H9 (cell line): ENCODE results near the gene PSMB1. TPM values are rescaled to one million over a fixed set of nuclear protein-coding genes. Genes with fewer than 3 reads are reported as not detected.

ENCODE experiments used
- DNase-seq: peaks from one replicate; pipeline ENCODE4 v3.0.0-alpha.2; 2017
- H2AFZ ChIP-seq: one replicate; pipeline ENCODE4 v1.6.1; 2013; ENCODE audit warnings: mild to moderate bottlenecking, low read length, control low read depth, moderate library complexity
- H2AK5ac ChIP-seq: 2 replicates; pipeline ENCODE4 v1.6.1; 2013; ENCODE audit warnings: low read length, control low read depth, mixed read lengths; ENCODE audit not compliant: insufficient read length
- H2BK120ac ChIP-seq: one replicate; pipeline ENCODE4 v1.6.1; 2013; ENCODE audit warnings: low read depth, mild to moderate bottlenecking, low read length, control low read depth, inconsistent platforms; ENCODE audit not compliant: poor library complexity, severe bottlenecking
- H2BK12ac ChIP-seq: 2 replicates; pipeline ENCODE4 v1.6.1; 2013; ENCODE audit warnings: low read length, control low read depth, mixed read lengths, low read depth; ENCODE audit not compliant: insufficient read length
- H2BK15ac ChIP-seq: 2 replicates; pipeline ENCODE4 v1.6.1; 2013; ENCODE audit warnings: low read depth, low read length, control low read depth
- H2BK20ac ChIP-seq: one replicate; pipeline ENCODE4 v1.6.1; 2013; ENCODE audit warnings: low read depth, mild to moderate bottlenecking, low read length, control low read depth, inconsistent platforms; ENCODE audit not compliant: poor library complexity, severe bottlenecking
- H2BK5ac ChIP-seq: 2 replicates; pipeline ENCODE4 v1.6.1; 2013; ENCODE audit warnings: low read length, control low read depth, mixed read lengths; ENCODE audit not compliant: insufficient read length
- H3K14ac ChIP-seq: 2 replicates; pipeline ENCODE4 v1.6.1; 2013; ENCODE audit warnings: low read length, control low read depth; ENCODE audit not compliant: insufficient read depth
- H3K18ac ChIP-seq: 2 replicates; pipeline ENCODE4 v1.6.1; 2013; ENCODE audit warnings: low read depth, mild to moderate bottlenecking, mixed read lengths, low read length, control low read depth; ENCODE audit not compliant: insufficient read length
- H3K23ac ChIP-seq: 2 replicates; pipeline ENCODE4 v1.6.1; 2013; ENCODE audit warnings: low read length, control low read depth, mixed read lengths, low read depth; ENCODE audit not compliant: insufficient read length
- H3K23me2 ChIP-seq: 2 replicates; pipeline ENCODE4 v1.6.1; 2013; ENCODE audit warnings: low read depth, mild to moderate bottlenecking, mixed read lengths, low read length, control low read depth; ENCODE audit not compliant: insufficient read length, poor library complexity, severe bottlenecking
- H3K27ac ChIP-seq: 2 replicates; pipeline ENCODE4 v1.5.1; 2013; ENCODE audit warnings: low read length, control low read depth, mixed read lengths, low read depth; ENCODE audit not compliant: insufficient read length
- H3K27me3 ChIP-seq: 2 replicates; pipeline ENCODE4 v1.6.1; 2013; ENCODE audit warnings: low read length, control low read depth, inconsistent platforms; ENCODE audit not compliant: insufficient read depth
- H3K4ac ChIP-seq: 2 replicates; pipeline ENCODE4 v1.6.1; 2013; ENCODE audit warnings: low read depth, mild to moderate bottlenecking, control low read depth, inconsistent platforms, low read length, moderate library complexity
- H3K4me1 ChIP-seq: 2 replicates; pipeline ENCODE4 v1.6.1; 2013; ENCODE audit warnings: low read length, control low read depth, inconsistent platforms; ENCODE audit not compliant: insufficient read depth
- H3K4me2 ChIP-seq: 2 replicates; pipeline ENCODE4 v1.6.1; 2013; ENCODE audit warnings: low read length, control low read depth, mixed read lengths; ENCODE audit not compliant: insufficient read length, insufficient read depth
- H3K56ac ChIP-seq: 2 replicates; pipeline ENCODE4 v1.6.1; 2013; ENCODE audit warnings: low read depth, mild to moderate bottlenecking, mixed read lengths, low read length, control low read depth; ENCODE audit not compliant: insufficient read length
- H3K79me1 ChIP-seq: 2 replicates; pipeline ENCODE4 v1.6.1; 2013; ENCODE audit warnings: low read depth, mild to moderate bottlenecking, moderate library complexity, low read length, control low read depth, inconsistent platforms; ENCODE audit not compliant: insufficient read depth, poor library complexity, severe bottlenecking
- H3K79me2 ChIP-seq: 2 replicates; pipeline ENCODE4 v1.6.1; 2013; ENCODE audit warnings: low read length, control low read depth, inconsistent platforms; ENCODE audit not compliant: insufficient read depth
- H3K9ac ChIP-seq: 2 replicates; pipeline ENCODE4 v1.6.1; 2013; ENCODE audit warnings: low read length, control low read depth, mixed read lengths; ENCODE audit not compliant: insufficient read length; ENCODE audit errors: extremely low read depth
- H3K9me3 ChIP-seq: one replicate; pipeline ENCODE4 v1.6.1; 2013; ENCODE audit warnings: low read depth, low read length, inconsistent platforms; ENCODE audit not compliant: control insufficient read depth
- H3T11ph ChIP-seq: one replicate; pipeline ENCODE4 v1.6.1; 2013; ENCODE audit warnings: mild to moderate bottlenecking, low read length, control low read depth, inconsistent platforms
- H4K20me1 ChIP-seq: one replicate; pipeline ENCODE4 v1.6.1; 2013; ENCODE audit not compliant: control insufficient read depth, insufficient read length, insufficient read depth
- H4K5ac ChIP-seq: 2 replicates; pipeline ENCODE4 v1.6.1; 2013; ENCODE audit warnings: low read depth, mild to moderate bottlenecking, mixed read lengths, low read length, control low read depth; ENCODE audit not compliant: insufficient read length
- H4K8ac ChIP-seq: replicated peaks from 2 replicates; pipeline ENCODE4 v1.6.1; 2013; ENCODE audit warnings: low read length, control low read depth, mixed read lengths, low read depth; ENCODE audit not compliant: insufficient read length
- H4K91ac ChIP-seq: 2 replicates; pipeline ENCODE4 v1.6.1; 2013; ENCODE audit warnings: low read depth, mild to moderate bottlenecking, moderate library complexity, mixed read lengths, low read length, control low read depth; ENCODE audit not compliant: insufficient read length
- H3K27ac Mint-ChIP-seq, 3 experiments: 2 replicates in 2 of 3; 3 replicates in 1 of 3; pipeline ENCODE4 v1.8.0; 2020 to 2021; ENCODE audit warnings: mixed read lengths in 3 of 3, mild to moderate bottlenecking in 1 of 3, moderate library complexity in 1 of 3
- H3K27me3 Mint-ChIP-seq: 2 replicates; pipeline ENCODE4 v1.8.0; 2021; ENCODE audit warnings: low read depth, mild to moderate bottlenecking, moderate library complexity, mixed read lengths
- H3K36me3 Mint-ChIP-seq, 3 experiments: 2 replicates in 2 of 3; 3 replicates in 1 of 3; pipeline ENCODE4 v1.8.0; 2020 to 2021; ENCODE audit warnings: low read depth in 3 of 3, mixed read lengths in 3 of 3; ENCODE audit not compliant: insufficient read depth in 1 of 3
- H3K4me1 Mint-ChIP-seq, 2 experiments: 2 replicates each; pipeline ENCODE4 v1.8.0; 2020; ENCODE audit warnings: mixed read lengths in 2 of 2
- H3K4me3 Mint-ChIP-seq, 2 experiments: 2 replicates in 1 of 2; 3 replicates in 1 of 2; pipeline ENCODE4 v1.8.0; 2020 to 2021; ENCODE audit warnings: mild to moderate bottlenecking in 2 of 2, mixed read lengths in 2 of 2, moderate library complexity in 1 of 2
- H3K9me3 Mint-ChIP-seq, 2 experiments: 2 replicates in 1 of 2; 3 replicates in 1 of 2; pipeline ENCODE4 v1.8.0; 2020; ENCODE audit warnings: mild to moderate bottlenecking in 2 of 2, mixed read lengths in 2 of 2, moderate library complexity in 1 of 2
- WGBS: extraction: QIAGEN DNeasy Blood & Tissue Kit; methylation state at CpG from one replicate; pipeline ENCODE4 v1.1.7; 2013; ENCODE audit warnings: missing lambda C conversion rate, low lambda C conversion rate, mixed read lengths; ENCODE audit not compliant: insufficient read length; ENCODE audit errors: extremely low coverage; 5-methylcytosine and 5-hydroxymethylcytosine counted together
- total RNA-seq: library from RNA; stranded (reverse); gene quantifications from 2 replicates; pipeline ENCODE4 v1.2.1, GENCODE V29; 2021
- TF ChIP-seq, protein P1 (sequence below): fragments of 200-600 bp; sonication (generic); conservative IDR thresholded peaks from 3 replicates; pipeline ENCODE4 v1.8.0; 2021; ENCODE audit warnings: antibody characterized with exemption, mild to moderate bottlenecking

PSMB1 gene
- total RNA-seq, 1 experiment from 2014 or later: 245 TPM

DNA sequence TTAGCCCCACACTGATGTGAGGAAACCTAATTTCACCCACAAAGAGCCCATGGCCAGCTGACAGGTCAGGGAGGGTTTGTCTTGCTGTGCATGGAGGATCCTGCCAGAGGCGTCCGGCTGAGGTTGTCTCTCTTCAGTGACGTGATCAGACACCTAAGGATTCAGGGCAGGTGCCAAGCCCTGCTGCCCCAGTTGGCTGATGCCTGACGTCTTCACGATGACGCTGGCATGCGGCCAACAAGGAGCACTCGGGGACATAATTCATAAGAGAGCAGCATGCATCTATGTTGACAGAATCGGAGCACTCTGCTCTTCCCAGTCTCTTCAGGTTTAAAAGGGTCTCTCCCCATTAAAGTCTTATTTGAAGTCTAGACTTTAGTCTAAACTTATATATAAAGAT is 47.8 kb downstream of the PSMB1 start:
- Histone ChIP-seq H2AFZ (no peak overlapping the region), H3K56ac (no peak overlapping the region), H2BK120ac (no peak overlapping the region), H2BK20ac (no peak overlapping the region), H3K27ac (no peak overlapping the region), H3K4me1 (no peaks in the 10 kb centered on the region), H2BK15ac (no peak overlapping the region), H4K5ac (no peak overlapping the region), H3K18ac (no peak overlapping the region), H3K4me2 (no peak overlapping the region), H2AK5ac (no peak overlapping the region), H3K23ac (no peak overlapping the region), H3K79me2 (no peaks in the 10 kb centered on the region), H3K9me3 (no peaks in the 10 kb centered on the region), H4K91ac (no peak overlapping the region), H3K14ac (no peak overlapping the region), H3K9ac (no peak overlapping the region), H2BK12ac (no peak overlapping the region), H2BK5ac (no peak overlapping the region), H3K79me1 (no peaks in the 10 kb centered on the region), H3T11ph (no peak overlapping the region), H3K23me2 (no peaks in the 10 kb centered on the region), H4K8ac (no peak overlapping the region), H4K20me1 (no peaks in the 10 kb centered on the region), H3K4ac (no peak overlapping the region), H3K27me3 (no peaks in the 10 kb centered on the region; the same call in 1 of the 2 replicates)
- TF ChIP-seq, protein P1, sequence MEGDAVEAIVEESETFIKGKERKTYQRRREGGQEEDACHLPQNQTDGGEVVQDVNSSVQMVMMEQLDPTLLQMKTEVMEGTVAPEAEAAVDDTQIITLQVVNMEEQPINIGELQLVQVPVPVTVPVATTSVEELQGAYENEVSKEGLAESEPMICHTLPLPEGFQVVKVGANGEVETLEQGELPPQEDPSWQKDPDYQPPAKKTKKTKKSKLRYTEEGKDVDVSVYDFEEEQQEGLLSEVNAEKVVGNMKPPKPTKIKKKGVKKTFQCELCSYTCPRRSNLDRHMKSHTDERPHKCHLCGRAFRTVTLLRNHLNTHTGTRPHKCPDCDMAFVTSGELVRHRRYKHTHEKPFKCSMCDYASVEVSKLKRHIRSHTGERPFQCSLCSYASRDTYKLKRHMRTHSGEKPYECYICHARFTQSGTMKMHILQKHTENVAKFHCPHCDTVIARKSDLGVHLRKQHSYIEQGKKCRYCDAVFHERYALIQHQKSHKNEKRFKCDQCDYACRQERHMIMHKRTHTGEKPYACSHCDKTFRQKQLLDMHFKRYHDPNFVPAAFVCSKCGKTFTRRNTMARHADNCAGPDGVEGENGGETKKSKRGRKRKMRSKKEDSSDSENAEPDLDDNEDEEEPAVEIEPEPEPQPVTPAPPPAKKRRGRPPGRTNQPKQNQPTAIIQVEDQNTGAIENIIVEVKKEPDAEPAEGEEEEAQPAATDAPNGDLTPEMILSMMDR: no peak
- no peak overlapping the region for H3K27ac Mint-ChIP-seq
- H3K27me3 Mint-ChIP-seq: peaks cover 47% of the 10 kb centered on the region
- H3K4me1 Mint-ChIP-seq: 0 out of 4 replicates have a peak, but pooled peaks cover 0 to 1% of the 10 kb centered on the region in 2 experiments
- no CpG with 5 or more reads among the region's 9 CpGs for WGBS
- DNase-seq: no peak
- no peak overlapping the region for H3K4me3 Mint-ChIP-seq
- H3K36me3 Mint-ChIP-seq: peaks cover 1 to 21% (median 13%) of the 10 kb centered on the region in 3 experiments; a peak in 6 of 7 replicates
- H3K9me3 Mint-ChIP-seq: peaks cover 21 to 28% of the 10 kb centered on the region in 2 experiments
